22Rv1 (cell line): ENCODE data around the gene RAB9A.

Experiments
- ZFX ChIP-seq: fragments of 450-650 bp; IDR thresholded peaks from 2 replicates; pipeline ENCODE4 v1.6.1; 2017; ENCODE audit warnings: antibody characterized with exemption, borderline replicate concordance
- TF ChIP-seq, protein P1 (sequence below): fragments of 450-650 bp; IDR thresholded peaks from 2 replicates; pipeline ENCODE4 v1.5.1; 2017; ENCODE audit warnings: mild to moderate bottlenecking

DNA sequence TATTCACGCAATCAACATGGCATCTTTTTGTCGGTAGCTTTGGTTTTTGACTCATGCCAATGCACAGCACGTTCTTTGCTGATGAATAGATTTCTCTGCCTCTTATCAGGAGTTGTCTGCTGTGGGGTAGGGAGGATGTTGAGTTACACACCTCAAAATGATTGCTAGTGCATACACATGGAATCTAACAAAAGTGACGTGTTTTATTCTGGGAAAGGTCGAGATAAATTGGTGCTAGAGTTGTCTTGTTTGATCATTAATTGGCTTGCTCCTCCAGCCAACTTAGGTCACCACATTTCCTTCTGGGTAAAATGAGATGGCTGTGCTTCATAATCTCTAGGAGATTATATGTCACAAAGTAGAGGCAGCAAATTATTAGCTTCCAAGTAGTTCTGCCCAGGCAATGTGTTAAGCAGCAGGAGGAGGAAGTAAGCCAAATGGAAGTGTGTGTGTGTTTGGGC is 3.9 kb downstream of the RAB9A start:
- TF ChIP-seq, protein P1, sequence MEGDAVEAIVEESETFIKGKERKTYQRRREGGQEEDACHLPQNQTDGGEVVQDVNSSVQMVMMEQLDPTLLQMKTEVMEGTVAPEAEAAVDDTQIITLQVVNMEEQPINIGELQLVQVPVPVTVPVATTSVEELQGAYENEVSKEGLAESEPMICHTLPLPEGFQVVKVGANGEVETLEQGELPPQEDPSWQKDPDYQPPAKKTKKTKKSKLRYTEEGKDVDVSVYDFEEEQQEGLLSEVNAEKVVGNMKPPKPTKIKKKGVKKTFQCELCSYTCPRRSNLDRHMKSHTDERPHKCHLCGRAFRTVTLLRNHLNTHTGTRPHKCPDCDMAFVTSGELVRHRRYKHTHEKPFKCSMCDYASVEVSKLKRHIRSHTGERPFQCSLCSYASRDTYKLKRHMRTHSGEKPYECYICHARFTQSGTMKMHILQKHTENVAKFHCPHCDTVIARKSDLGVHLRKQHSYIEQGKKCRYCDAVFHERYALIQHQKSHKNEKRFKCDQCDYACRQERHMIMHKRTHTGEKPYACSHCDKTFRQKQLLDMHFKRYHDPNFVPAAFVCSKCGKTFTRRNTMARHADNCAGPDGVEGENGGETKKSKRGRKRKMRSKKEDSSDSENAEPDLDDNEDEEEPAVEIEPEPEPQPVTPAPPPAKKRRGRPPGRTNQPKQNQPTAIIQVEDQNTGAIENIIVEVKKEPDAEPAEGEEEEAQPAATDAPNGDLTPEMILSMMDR, result no peak
- TF ChIP-seq ZFX, result no peak
